Activated naive CD8-positive, alpha-beta T cell treated with anti-CD3 and anti-CD28 coated beads, Interleukin-2, amount 50 U/mL, for 16 hours (primary cell): ENCODE measurements around the gene PCDHB14.

ENCODE experiments used
- DNase-seq: peaks from one replicate; pipeline ENCODE4 v3.0.0-alpha.2; 2020; ENCODE audit warnings: low read depth, low spot score

Gene PCDHB14

GRCh38 chr5:141272906-141273305 is 49.8 kb downstream of the PCDHB14 start:
- no peak for DNase-seq
